NCI-H146 (cell line): Measurements from ENCODE around the gene ADAMTS5.

Experiments used
- DNase-seq: peaks from one replicate; lab custom pipeline; 2025; lab: John Stamatoyannopoulos, UW

ADAMTS5 gene

DNA sequence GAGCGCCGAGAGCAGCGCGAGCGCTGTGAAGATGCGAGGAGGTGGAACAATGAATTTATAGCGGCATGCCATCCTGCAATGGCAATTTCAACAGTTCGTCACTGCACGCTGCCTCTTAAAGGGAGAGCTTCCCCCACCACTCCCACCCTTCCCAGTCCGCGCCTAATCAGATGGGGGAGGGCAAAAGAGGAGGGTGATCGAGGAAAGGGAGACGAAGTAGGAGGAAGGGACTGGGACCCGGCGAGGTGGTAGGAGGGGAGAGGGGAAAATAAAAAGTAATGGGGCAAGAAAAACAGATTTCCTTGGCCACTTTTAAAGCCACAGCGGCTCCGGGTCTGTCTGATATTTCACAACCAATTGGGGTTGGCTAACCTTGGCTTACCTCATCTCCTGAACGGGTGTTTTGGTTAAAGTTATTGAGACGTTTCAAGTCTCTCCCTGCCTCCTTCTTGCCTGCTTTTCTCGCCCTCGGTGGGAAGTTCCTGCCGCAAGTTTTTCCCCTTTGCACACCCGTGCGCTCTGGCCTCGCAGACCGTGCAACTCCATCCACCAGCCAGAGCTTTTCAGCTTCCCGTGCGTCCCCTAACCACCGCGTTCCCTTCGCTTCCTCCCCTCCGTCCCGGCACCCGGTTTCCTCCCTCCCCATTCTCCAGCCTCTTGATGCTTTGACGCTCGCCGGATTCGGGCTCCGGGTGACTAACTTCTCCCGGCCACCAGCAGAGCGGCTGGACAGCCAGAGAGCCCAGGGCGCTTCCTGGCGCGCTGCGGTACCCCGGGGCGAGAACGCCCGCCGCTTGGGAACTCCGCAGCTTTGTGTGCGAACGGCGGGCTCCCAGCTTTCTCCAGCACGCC is at the start of gene ADAMTS5:
Gene ADAMTS5 (minus strand): TSS at position 27 of the 852 bp plus-strand sequence. CDS start 697 bp downstream, outside the sequence.
- no peak for DNase-seq

DNA sequence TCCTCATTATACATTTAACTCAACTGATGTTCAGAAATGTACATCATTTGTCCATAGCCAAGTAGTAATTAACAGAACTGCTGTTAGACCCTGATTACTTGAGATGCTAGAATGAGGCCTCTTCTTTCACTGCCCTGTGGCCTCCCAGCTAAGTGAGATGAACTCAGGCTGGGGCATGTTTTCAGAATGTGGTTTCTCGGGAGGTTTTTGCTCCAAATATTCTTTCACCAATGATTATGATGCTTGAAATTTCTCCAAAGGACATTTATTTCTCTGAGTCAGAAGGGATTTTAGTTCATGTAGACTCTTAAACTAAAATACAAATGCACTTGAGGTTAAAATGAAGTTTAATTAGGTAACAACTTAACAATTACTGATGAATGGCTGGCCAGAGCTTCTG is 34.6 kb upstream of the ADAMTS5 start:
- no peak for DNase-seq

DNA sequence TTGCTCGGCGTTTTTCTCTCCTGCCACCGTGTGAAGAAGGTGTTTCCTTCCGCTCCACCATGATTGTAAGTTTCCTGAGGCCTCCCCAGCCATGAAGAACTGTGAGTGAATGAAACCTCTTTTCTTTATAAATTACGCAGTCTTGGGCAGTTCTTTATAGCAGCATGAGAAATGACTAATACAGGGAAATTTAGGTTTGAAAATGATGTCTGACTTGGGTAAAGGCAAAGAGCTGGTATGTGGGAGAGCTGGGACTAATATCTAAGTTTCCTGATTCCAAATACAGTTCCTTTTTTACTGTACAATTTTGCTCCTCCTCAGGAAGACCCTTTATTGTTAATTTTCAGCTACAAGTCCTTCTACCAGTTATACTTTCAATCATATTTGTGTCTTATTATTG is 16.7 kb upstream of the ADAMTS5 start:
- DNase-seq, result no peak

DNA sequence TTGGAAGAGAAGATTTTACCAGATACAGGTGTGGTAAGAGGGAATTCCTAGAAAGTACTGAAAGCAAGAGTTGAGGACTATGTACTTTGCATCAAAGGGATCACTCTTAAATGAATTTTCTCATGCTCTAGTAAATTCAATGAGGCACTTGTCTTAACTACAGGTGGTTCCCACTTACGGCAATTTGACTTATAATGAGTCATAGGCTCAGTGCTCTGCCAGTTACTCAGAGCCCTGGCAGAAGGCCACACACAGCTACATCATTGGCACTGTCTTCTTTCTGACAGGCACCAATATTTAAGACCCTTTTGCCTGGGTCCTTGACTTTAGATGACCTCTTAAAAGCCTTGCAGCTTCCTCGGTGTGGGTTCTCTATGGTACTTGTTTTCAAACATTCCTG is 15.9 kb upstream of the ADAMTS5 start:
- no peak for DNase-seq

DNA sequence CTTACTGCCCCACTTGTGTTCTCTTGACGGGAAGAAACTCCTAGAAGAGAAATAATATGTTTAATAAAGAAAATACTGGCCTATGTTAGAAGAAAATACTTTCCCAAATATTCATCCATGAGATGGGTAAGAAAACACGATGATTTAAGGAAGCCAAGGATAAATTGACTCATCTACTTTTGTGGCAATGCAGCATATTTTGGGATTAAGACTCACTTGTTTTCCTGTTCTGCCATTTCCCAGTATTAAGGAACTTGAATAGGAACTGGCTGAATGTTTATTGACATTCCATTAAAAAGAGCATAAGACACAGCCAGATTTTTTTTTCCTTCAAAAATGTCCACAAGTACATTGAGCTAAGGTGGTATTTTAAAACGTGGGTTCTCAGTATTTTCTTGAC is 10.9 kb upstream of the ADAMTS5 start:
- no peak for DNase-seq

DNA sequence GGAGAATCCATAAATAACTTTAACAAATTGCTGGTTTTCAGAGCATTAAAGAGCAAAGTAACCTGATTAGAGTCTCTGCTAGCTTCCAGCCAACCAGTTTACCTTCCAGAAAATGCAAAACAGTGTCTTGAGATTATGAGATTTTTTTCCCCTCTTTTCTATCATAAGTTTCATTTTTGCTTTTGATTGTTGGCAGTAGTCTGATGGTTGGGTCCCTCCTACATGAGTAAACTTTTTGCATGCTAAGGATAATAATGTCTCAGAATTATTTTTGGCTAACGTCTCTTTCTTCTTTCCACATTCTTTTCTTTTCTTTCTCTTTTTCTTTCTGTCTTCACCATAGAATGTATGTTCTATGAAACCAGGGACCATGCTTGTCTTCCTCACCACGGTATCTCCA is 6.3 kb upstream of the ADAMTS5 start:
- no peak for DNase-seq

DNA sequence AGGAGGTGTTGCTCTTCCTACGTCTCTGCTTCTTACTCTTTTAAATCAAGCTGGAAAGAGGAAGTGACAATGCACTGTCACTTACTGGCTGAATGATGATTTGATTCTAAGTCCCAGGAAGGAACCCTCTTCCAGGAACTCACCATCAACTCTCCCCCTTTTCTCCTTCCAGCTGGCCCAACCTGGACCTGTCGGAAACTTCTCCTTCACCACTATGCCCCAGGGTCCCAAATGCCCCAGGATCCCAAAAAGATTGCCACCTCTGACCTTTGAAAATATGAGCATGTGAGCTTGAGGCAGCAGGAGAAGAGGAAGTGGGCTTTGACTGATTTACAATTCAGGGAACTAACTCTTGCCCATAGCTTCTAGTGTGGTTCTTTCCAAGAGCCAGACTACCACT is 5.3 kb upstream of the ADAMTS5 start:
- DNase-seq, result no peak

DNA sequence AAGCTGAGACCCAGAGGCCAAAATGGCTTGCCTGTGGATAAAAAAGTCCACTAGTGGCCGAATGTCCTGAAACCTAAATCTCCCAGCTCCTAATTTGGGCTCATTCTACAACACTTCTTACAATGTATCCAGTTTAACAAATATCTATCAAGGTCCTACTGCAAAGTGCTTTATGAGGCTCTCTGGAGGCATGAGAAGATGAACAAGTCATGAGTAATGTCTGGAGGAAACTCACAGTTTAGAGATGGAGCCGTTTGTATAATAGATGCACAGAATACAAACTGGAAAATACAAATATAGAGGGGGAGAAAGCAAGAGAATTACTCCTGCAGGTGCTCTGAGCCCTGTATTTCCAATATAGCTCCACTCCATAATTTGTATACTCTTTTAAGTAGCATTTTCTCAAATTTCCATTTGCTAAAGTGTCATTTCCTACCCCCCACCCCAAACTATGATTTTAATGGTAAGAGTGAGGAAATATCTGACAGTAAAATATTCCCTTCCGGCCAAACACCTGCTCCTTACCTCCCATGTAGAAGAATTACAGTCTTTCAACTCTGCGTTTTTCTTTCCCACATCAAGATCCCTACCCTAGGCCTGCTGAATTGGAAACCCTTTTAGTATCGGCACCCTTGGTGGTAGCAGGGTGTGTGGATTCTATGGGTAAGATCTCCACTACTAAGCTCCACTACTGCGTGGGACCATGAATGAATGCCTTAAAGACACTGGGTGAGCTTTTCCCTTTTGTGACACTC is 3.3 kb upstream of the ADAMTS5 start:
- no peak for DNase-seq

DNA sequence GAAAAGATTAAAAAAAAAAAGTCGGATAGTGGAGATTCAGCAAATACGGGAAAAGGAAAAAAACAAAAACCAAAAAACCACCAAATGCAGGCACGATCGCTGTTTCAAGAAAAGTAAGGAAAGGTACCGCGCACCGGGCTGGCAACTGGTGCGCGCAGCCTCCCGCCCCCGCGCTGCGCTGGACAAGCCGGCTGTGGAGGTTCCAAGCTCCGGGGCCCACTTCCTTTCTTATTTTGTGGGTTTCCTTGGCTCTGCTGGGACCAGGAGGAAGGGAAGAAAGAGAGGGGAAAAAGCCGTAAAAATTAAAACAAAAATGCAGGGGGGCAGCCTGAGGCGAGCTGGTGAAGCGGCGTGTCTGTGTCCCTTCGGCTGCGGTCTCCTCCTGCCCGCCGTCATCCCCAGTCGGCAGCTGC is 233 bp downstream of the ADAMTS5 start:
- DNase-seq, result no peak

DNA sequence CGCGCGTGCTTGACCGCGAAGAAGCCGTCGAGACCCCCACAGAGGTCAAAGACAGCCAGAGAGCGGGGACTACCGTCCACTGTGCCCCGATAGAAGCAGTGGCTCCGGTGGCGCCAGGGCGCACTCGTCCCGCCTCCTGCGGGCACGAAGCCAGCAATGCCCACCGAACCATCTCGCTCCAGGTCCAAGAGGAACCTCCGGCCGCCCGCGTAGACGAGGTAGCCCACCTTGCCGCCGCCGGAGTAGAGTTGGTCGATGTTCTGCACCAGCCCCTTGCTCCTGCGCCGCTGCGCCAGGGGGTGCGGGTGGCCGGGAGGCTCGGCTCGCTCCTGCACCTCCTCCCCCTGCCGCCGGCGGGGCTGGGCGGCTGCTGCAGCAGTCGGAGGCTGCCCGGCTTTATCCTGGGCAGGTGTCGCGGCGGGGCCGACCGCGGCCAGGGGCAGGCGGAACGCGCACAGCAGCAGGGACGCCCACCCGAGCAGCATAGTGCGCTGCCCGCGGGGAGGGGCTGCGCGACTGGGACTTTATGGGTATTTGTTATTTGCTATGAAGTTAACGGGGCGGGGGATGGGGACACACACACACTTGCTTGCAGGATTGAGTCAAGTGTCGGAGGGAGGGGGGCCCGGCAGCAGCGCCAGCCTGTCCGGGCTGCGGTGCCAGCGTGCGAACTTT is 844 bp downstream of the ADAMTS5 start:
- DNase-seq, result no peak

DNA sequence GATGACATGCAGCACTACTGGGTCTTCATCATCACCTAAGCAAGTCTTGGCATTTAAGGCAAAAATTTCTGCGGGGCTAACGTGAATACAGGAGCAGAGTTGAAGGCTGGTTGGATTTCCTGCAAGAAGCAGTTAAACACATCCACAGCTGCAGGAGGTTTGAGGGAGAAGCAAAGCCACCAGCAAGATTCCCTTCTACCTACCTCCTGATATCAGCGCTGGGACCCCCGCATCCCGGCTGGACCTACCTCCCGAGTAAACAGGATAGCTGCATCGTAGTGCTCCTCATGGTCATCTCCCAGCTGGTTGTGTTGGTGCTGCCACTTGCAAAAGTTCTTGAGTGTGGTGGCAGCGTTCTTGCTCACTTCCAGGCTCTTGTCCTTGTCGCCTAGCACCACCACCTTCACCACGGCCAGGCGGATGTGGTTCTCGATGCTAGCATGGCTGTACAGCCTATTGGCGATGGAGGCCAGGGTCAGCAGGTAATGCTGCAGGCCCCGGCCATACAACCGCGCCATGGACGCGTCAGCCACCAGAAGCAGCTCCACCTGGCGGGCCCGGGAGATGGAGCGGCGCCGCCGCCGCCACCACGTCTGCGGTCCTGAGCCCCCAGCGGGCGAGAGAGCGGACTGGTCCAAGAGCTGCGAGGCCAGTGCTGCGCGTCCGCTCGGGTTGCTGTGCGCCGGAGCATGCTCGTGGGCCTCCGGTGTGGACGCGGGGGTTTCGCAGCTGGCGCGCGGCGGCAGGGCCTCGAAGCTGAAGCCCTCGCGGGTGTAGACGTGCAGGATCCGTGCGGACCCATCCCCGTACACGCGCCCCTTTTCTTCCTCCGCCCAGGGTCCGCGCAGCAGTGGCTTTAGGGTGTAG is 1.6 kb downstream of the ADAMTS5 start:
- DNase-seq, result peak; percentile 15

DNA sequence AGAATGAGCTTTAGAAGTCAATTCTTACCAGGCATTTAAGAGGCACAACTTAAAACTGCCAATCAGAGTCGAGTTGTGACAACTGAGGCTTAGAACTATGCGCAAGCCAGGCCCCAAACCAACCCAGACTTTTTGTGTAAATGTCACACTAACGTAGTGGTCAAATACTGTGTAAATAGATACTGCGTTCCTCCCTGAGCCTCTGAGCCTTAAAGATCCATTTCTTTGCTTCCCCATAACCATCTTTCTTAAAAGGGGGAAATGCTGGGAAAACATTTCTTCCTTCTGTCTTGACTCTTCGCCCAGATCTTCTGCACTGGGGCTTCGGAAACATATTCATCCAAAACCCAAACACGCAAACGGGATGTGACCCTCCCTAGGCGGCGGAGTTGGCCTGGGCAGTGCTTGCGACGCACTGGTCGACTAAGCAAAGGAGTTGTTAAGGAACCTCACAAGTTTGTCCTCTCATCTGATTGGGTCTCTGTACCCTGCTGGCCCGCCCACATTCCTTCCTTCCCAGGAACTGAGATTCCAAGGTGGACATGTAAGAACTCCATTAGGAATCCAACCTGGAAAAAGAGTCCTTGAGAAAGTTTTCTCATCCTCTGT is 2.6 kb downstream of the ADAMTS5 start:
- DNase-seq, result no peak

DNA sequence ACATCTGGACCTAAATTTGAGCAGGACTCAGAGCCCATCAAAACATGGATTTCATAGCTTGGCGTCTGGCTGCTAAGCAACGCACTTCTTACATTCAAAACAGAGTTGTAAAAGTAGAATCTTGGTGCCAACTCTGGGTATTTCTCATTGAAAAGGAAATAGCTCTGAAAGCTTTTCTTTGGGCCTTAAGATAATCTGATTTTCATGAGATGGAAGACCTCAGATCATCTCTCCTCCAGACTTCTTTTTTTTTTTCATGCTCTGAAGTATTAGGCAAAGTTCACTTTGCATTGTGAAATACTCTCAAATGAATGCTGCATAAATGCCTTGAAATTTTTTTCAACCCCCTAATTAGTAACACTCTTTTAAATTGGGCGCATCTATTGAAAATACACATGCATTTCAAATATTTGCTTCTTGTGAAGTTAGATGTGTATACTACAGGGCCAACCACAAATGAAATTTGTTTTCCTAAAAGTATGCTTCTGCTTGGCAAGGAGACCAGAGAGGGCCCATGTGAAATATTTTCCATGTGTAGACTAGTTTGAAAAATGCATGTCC is 4.2 kb downstream of the ADAMTS5 start:
- no peak for DNase-seq

DNA sequence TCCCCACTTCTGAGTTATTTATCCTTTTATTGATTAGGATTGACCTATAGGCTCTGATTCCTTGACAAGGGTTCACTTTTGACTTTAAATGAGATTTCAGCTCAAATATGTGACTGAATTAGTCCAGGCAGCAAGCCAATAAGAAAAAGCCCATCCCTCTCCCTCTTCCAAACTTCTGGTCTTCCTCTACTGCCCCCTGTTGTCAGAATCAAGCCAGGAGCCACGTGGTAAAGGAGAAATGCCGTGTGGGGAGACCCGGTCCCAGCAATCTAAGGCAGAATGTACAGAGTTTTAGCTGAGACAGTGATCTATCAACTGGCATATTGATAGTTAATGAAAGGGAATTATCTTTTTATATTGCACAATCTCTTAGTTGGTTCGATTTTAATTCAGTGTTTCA is 5.2 kb downstream of the ADAMTS5 start:
- no peak for DNase-seq

DNA sequence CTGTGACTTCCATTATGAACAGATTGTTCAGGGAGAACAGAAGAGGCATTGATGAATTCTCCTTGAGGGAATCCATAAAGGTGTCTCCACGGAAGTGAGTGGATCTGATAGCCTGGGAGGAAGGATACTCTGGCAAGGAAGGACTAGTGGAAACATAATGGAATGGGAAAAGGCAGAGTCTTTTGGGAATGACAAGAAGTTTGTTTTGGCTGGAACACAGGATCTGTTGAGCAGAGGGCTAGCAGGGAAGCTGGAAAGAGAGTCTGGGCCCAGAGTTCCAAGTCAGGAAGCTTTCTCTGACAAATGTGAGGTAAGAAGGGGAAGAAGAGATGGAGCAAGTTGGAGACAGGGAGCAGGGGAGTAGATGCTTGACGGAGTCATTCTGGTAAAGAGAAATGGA is 8.1 kb downstream of the ADAMTS5 start:
- DNase-seq, result no peak

DNA sequence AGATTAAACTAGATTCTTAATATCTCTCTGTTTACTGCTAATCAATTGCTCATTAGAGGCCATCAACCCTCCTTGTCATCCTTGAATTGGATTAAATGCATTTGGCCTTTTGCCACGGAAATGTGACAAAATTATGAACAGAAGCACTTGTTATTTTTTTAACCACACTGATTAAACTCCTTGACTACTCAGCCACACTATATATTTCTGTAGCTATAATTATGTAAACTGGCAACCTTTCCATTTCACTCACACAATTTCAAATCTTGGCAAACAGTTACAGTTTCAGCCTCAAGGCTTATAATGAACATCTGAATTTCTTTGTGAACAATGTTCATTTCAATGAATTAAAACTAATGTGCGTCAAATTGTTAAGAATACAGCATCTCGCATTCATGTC is 10.1 kb downstream of the ADAMTS5 start:
- DNase-seq, result no peak

DNA sequence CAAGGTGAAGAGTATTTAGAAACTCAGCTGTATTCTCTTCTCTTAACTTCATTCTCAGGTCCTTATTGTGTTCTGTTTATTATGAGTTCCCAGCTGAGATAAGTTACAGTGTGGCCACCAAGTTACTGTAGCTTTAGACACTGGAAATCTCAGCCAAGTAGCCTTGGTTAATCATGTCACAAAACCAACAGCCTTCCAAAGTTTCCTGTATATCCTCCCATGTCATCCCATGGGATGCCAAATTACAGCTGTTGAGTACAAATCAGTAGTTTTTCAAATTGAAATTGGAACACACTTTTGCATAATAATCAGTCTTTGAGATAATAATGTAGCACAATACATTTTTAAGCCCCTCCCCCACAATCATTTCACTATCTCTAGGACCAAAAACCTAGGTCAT is 10.7 kb downstream of the ADAMTS5 start:
- DNase-seq, result no peak

DNA sequence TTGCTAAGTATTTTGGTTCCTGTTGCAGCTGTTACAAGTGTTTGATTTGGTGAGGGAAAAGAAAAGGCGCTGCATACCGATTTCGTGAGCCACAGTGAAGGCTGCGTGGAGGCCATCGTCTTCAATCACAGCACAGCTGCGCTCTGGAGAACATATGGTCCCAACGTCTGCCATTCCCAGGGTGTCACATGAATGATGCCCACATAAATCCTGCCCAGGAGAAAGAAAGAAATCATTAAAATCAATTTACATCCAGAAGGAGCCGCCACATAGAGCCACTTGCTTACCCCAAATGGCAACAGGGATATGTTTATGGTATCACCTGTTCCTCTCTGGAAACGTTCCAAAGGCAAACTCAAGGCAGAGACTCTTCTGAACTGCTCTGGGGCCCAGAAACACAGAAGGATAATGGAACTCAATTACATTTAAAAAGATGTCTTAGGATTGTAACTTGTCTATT is 12.2 kb downstream of the ADAMTS5 start:
- DNase-seq, result no peak

DNA sequence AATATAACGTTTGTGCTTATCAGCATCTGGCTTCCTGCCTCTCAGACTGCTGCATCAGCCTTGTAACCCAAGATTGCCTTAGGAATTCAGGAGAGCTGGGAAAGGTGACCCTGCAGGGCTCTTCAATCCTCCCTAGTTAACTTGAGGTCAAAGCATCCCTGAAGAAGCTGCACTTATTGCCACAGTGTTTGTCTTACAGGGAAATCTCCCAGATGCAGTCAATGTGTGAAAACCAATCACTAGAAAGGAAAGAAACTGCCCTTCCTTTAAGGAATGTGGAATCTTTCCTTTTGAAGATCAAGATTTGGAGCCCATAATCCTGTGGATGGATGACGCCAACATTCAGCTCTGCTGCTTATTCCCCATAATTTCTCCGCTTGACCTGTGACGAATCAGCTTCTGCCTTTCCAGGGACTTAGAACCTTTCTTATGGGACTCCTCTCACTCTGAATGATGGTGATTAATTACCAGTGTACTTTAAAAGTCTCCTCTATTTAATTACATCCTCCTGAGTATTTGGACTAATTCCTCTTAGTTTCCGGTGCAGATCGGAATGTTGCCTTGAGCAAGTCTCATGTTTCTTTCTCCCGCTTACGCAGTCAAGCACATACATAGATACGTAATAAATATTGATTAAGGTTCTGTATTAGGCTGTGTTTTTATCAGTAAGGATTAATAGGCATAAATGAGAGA is 14.4 kb downstream of the ADAMTS5 start:
- no peak for DNase-seq

DNA sequence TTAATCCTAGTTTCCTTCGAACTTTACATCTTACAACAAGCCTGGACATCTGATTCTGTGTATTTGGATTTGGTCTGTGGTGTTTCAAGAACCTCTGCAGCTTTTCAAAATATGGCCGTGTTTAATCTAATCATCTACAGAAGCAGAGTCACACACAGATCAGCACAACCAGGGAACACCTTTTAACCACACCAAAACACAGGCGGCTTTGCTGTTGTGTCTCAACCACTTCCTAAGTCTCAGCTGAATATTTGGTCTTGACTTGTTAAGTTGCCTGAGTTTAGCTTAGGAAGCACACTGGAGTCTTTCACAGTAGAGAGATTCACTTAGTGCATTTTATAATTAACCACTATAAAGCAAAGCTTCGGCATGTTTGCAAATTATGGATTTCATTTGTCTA is 17.1 kb downstream of the ADAMTS5 start:
- DNase-seq, result no peak
